GM11168 (cell line): ENCODE measurements around the gene TRPC1.

Source experiments
- in situ Hi-C: fragments of 300-500 bp; cut with MboI; formaldehyde crosslinking; loops from one replicate; pipeline ENCODE4 v1.12.0; 2022; ENCODE audit warnings: low sequenced_read_pairs; ENCODE audit not compliant: unreplicated experiment

TRPC1 gene

GRCh38 chr3:142819179-142819578 lies 95.3 kb downstream of the TRPC1 start:
- in situ Hi-C loops: no loop called here

- in situ Hi-C loops: no loop called here
These were observed 105.0 kb downstream of the TRPC1 start for GRCh38 chr3:142828703-142829305.

GRCh38 chr3:142837526-142837925 lies 113.7 kb downstream of the TRPC1 start:
- in situ Hi-C loops: no loop called here

GRCh38 chr3:142839831-142840230 lies 116.0 kb downstream of the TRPC1 start:
- in situ Hi-C loops: no loop called here

- in situ Hi-C loops: no loop called here
These were observed 120.6 kb downstream of the TRPC1 start for GRCh38 chr3:142844339-142844977.

- in situ Hi-C loops: no loop called here
These were observed 123.1 kb downstream of the TRPC1 start for GRCh38 chr3:142846779-142847577.

- in situ Hi-C loops: no loop called here
These were observed 125.3 kb downstream of the TRPC1 start for GRCh38 chr3:142849148-142849547.

GRCh38 chr3:142850395-142851023 lies 126.7 kb downstream of the TRPC1 start:
- in situ Hi-C loops: no loop called here

- in situ Hi-C loops: no loop called here
These were observed 128.2 kb downstream of the TRPC1 start for GRCh38 chr3:142852009-142852408.

GRCh38 chr3:142853270-142854168 lies 129.7 kb downstream of the TRPC1 start:
- in situ Hi-C loops: no loop called here

- in situ Hi-C loops: no loop called here
These were observed 133.2 kb downstream of the TRPC1 start for GRCh38 chr3:142857056-142857455.
